Type B pancreatic cell (in vitro differentiated cells): ENCODE data around the gene MAPK11. TPM values are rescaled to one million over a fixed set of nuclear protein-coding genes. Genes with fewer than 3 reads are reported as not detected.

Experiments used
- DNase-seq: peaks from one replicate; pipeline ENCODE4 v3.0.0; 2021; ENCODE audit warnings: mixed read lengths; ENCODE audit not compliant: unreplicated experiment; ENCODE audit errors: extremely low spot score
- H3K27ac Mint-ChIP-seq: 2 replicates; pipeline ENCODE4 v1.8.0; 2021; ENCODE audit warnings: mild to moderate bottlenecking, mixed read lengths
- H3K27me3 Mint-ChIP-seq: 2 replicates; pipeline ENCODE4 v1.8.0; 2021; ENCODE audit warnings: mixed read lengths
- H3K36me3 Mint-ChIP-seq: 2 replicates; pipeline ENCODE4 v1.8.0; 2021; ENCODE audit warnings: mixed read lengths
- H3K4me1 Mint-ChIP-seq: one replicate; pipeline ENCODE4 v1.8.0; 2021; ENCODE audit warnings: mixed read lengths; ENCODE audit not compliant: unreplicated experiment
- H3K4me3 Mint-ChIP-seq: 2 replicates; pipeline ENCODE4 v1.8.0; 2021; ENCODE audit warnings: mild to moderate bottlenecking, mixed read lengths
- H3K9me3 Mint-ChIP-seq: 2 replicates; pipeline ENCODE4 v1.8.0; 2021; ENCODE audit warnings: mixed read lengths
- CTCF ChIP-seq: fragments of 200-600 bp; sonication (generic); conservative IDR thresholded peaks from 2 replicates; pipeline ENCODE4 v1.5.0; 2021; ENCODE audit warnings: antibody characterized with exemption, mild to moderate bottlenecking
- total RNA-seq: library from RNA; stranded (reverse); gene quantifications from 2 replicates; pipeline ENCODE4 v1.2.1, GENCODE V29; 2021; ENCODE audit warnings: low replicate concordance

Gene MAPK11
- total RNA-seq, 1 donor from 2014 or later = 7.4 TPM

- no peaks in the 10 kb centered on the region for H3K9me3 Mint-ChIP-seq
- DNase-seq = no peak
- TF ChIP-seq CTCF = no peak
- H3K36me3 Mint-ChIP-seq = no peaks in the 10 kb centered on the region
- H3K27ac Mint-ChIP-seq = no peak overlapping the region
- peaks cover 4% of the 10 kb centered on the region for H3K4me1 Mint-ChIP-seq
- no peak overlapping the region for H3K4me3 Mint-ChIP-seq
- no peaks in the 10 kb centered on the region for H3K27me3 Mint-ChIP-seq
These were observed 19.2 kb upstream of the MAPK11 start for GRCh38 chr22:50289151-50289941.

GRCh38 chr22:50287731-50288130 is 17.6 kb upstream of the MAPK11 start:
- Mint-ChIP-seq H3K27ac (no peak overlapping the region), H3K27me3 (no peaks in the 10 kb centered on the region), H3K36me3 (no peaks in the 10 kb centered on the region), H3K4me1 (peaks cover 3% of the 10 kb centered on the region), H3K4me3 (no peak overlapping the region), H3K9me3 (no peaks in the 10 kb centered on the region)
- DNase-seq = no peak
- TF ChIP-seq CTCF = no peak

GRCh38 chr22:50286701-50287318 is 16.6 kb upstream of the MAPK11 start:
- no peak overlapping the region for H3K4me3 Mint-ChIP-seq
- no peak overlapping the region for H3K27ac Mint-ChIP-seq
- no peaks in the 10 kb centered on the region for H3K27me3 Mint-ChIP-seq
- H3K4me1 Mint-ChIP-seq = no peaks in the 10 kb centered on the region
- H3K36me3 Mint-ChIP-seq = no peaks in the 10 kb centered on the region
- no peak for DNase-seq
- H3K9me3 Mint-ChIP-seq = no peaks in the 10 kb centered on the region
- TF ChIP-seq CTCF = no peak

GRCh38 chr22:50286275-50286674 is 16.1 kb upstream of the MAPK11 start:
- Mint-ChIP-seq H3K9me3 (no peaks in the 10 kb centered on the region), H3K4me3 (no peak overlapping the region), H3K4me1 (no peaks in the 10 kb centered on the region), H3K27me3 (no peaks in the 10 kb centered on the region), H3K27ac (no peak overlapping the region), H3K36me3 (no peaks in the 10 kb centered on the region)
- TF ChIP-seq CTCF = no peak
- DNase-seq = no peak

GRCh38 chr22:50285568-50286229 is 15.5 kb upstream of the MAPK11 start:
- no peaks in the 10 kb centered on the region for H3K36me3 Mint-ChIP-seq
- H3K9me3 Mint-ChIP-seq = no peaks in the 10 kb centered on the region

More at GRCh38 chr22:50285568-50286229, 15.5 kb upstream of the MAPK11 start:
- no peak for TF ChIP-seq CTCF
- no peaks in the 10 kb centered on the region for H3K27me3 Mint-ChIP-seq
- DNase-seq = no peak
- no peak overlapping the region for H3K27ac Mint-ChIP-seq
- no peak overlapping the region for H3K4me3 Mint-ChIP-seq
- no peaks in the 10 kb centered on the region for H3K4me1 Mint-ChIP-seq
